ENCODE data around the gene PIWIL4.

PIWIL4 gene

GRCh38 chr11:94533696-94534630 is 33.2 kb upstream of the PIWIL4 start:
- Histone ChIP-seq H3K4me1 (peaks cover 0 to 15% (median 4%) of the 10 kb centered on the region in 4 donors), H3K36me3 (no peaks in the 10 kb centered on the region), H3K27me3 (no peaks in the 10 kb centered on the region), H3K4me3 (no peak overlapping the region), H3K9me3 (no peaks in the 10 kb centered on the region), H3K27ac (peak overlapping the region; percentile 36 to 61)
- peak in 1 of 2 donors; percentile 62 for DNase-seq
- no peak for TF ChIP-seq CTCF (IDR thresholded peaks at IDR 0.05)
- intact Hi-C loops (cut with DNase I; ENCODE audit: low total_unique reads) = no loop called here

- peaks cover 0 to 15% (median 4%) of the 10 kb centered on the region in 4 donors for H3K4me1 ChIP-seq
- no peak overlapping the region for H3K4me3 ChIP-seq
- no peaks in the 10 kb centered on the region for H3K27me3 ChIP-seq
- no peaks in the 10 kb centered on the region for H3K9me3 ChIP-seq
- H3K27ac ChIP-seq = peak overlapping the region in 1 of 2 donors; percentile 29
- H3K36me3 ChIP-seq = no peaks in the 10 kb centered on the region
- TF ChIP-seq CTCF (IDR thresholded peaks at IDR 0.05) = no peak
- intact Hi-C loops (cut with DNase I; ENCODE audit: low total_unique reads) = no loop called here
- no peak for DNase-seq
Measured at GRCh38 chr11:94536386-94536785, 30.8 kb upstream of the PIWIL4 start.

GRCh38 chr11:94537031-94537600 is 30.1 kb upstream of the PIWIL4 start:
- intact Hi-C loops (cut with DNase I; ENCODE audit: low total_unique reads) = no loop called here
- peaks cover 0 to 15% (median 4%) of the 10 kb centered on the region in 4 donors for H3K4me1 ChIP-seq
- H3K27ac ChIP-seq = peak overlapping the region; percentile 29 to 32
- no peak for TF ChIP-seq CTCF (IDR thresholded peaks at IDR 0.05)
- no peaks in the 10 kb centered on the region for H3K36me3 ChIP-seq
- H3K27me3 ChIP-seq = no peaks in the 10 kb centered on the region
- H3K9me3 ChIP-seq = no peaks in the 10 kb centered on the region
- no peak overlapping the region for H3K4me3 ChIP-seq
- no peak for DNase-seq

GRCh38 chr11:94539420-94539819 is 27.7 kb upstream of the PIWIL4 start:
- H3K4me1 ChIP-seq = peaks cover 0 to 28% (median 8%) of the 10 kb centered on the region in 4 donors
- no peak for TF ChIP-seq CTCF (IDR thresholded peaks at IDR 0.05)
- H3K9me3 ChIP-seq = no peaks in the 10 kb centered on the region
- no peaks in the 10 kb centered on the region for H3K27me3 ChIP-seq
- H3K4me3 ChIP-seq = no peak overlapping the region
- H3K36me3 ChIP-seq = no peaks in the 10 kb centered on the region
- intact Hi-C loops (cut with DNase I; ENCODE audit: low total_unique reads) = no loop called here
- no peak overlapping the region for H3K27ac ChIP-seq
- DNase-seq = no peak

GRCh38 chr11:94543695-94544645 is 23.2 kb upstream of the PIWIL4 start, which contains the start of gene FUT4:
Gene FUT4 (plus strand): TSS chr11:94543921. CDS start chr11:94544134, 213 bp downstream.
- Histone ChIP-seq H3K9me3 (no peaks in the 10 kb centered on the region), H3K4me3 (peak within 1 kb of the TSS; percentile 77 to 78), H3K27ac (peak within 1 kb of the TSS; percentile 98), H3K4me1 (peaks cover 0 to 55% (median 28%) of the 10 kb centered on the region in 4 donors), H3K36me3 (no peaks in the 10 kb centered on the region), H3K27me3 (no peaks in the 10 kb centered on the region)
- intact Hi-C loops (cut with DNase I; ENCODE audit: low total_unique reads) = no loop called here
- peak; percentile 82 to 93 for DNase-seq
- TF ChIP-seq CTCF (IDR thresholded peaks at IDR 0.05) = no peak

All from tibial artery (tissue), 4 donors.